Measurements from ENCODE around the gene PGM2.

PGM2 gene

DNA sequence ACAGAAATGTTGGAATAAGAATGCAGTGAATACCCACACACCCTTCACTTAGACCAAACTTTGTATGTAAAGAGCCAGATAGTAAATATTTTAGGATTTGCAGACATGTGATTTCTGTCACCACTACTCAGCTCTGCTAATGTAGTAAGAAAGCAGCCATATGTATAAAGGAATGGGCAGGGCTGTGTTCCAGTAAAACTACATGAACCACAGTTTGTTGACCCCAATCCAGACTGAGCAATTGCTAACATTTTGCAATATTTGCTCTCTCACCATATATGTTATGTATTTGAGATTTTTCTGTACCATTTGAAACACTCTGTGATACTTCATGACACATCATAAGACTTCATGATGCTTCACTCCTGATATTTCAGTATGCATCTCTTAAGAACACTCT lies 32.4 kb downstream of the PGM2 start:
- in situ Hi-C loops (cut with MboI; ENCODE audit: low sequenced_read_pairs) = no loop called here

DNA sequence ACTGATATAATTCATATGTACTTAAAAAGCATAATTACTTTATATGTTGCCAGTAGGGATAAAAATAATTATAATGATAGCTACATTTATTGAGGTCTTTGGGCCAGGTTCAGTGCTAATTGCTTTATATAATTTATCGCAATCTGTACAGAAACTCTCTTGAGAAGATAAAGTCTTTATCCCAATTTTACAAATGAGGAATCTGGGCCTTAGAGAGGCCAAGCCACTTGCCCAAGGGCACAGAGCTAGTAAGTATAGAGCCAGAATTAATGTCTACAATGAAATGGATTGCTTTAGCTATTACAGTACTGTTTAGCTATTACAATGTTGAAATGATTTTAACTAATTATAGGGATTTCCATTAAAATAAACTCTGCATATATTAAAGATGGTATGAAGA lies 33.8 kb downstream of the PGM2 start:
- in situ Hi-C loops (cut with MboI; ENCODE audit: low sequenced_read_pairs) = no loop called here

- in situ Hi-C loops (cut with MboI; ENCODE audit: low sequenced_read_pairs) = no loop called here
Measured at GRCh38 chr4:37862961-37863360, 36.5 kb downstream of the PGM2 start.

DNA sequence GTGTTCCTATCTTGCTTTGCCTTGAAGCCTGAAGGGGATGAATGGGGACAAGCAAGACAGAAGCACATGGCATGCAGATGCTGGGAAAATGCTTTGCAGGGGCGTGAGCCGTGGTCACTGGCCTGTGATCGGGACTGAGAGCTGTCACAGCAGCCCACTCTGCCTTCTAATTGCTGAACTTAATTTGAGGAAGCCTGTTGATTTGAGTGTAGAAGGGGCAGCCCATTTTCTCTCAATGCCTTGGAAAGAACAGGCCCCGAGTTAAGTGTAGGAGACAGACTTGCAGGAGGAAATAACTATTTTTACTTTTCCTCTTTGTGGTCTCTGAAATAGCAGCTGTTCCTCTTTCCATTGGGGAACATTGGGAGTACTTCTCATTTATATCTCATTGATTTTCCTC lies 38.3 kb downstream of the PGM2 start:
- in situ Hi-C loops (cut with MboI; ENCODE audit: low sequenced_read_pairs) = no loop called here

GRCh38 chr4:37865450-37865849 lies 39.0 kb downstream of the PGM2 start:
- in situ Hi-C loops (cut with MboI; ENCODE audit: low sequenced_read_pairs) = no loop called here

- in situ Hi-C loops (cut with MboI; ENCODE audit: low sequenced_read_pairs) = no loop called here
Measured at GRCh38 chr4:37867102-37867501, 40.6 kb downstream of the PGM2 start.

GRCh38 chr4:37868238-37868637 lies 41.8 kb downstream of the PGM2 start:
- in situ Hi-C loops (cut with MboI; ENCODE audit: low sequenced_read_pairs) = no loop called here

DNA sequence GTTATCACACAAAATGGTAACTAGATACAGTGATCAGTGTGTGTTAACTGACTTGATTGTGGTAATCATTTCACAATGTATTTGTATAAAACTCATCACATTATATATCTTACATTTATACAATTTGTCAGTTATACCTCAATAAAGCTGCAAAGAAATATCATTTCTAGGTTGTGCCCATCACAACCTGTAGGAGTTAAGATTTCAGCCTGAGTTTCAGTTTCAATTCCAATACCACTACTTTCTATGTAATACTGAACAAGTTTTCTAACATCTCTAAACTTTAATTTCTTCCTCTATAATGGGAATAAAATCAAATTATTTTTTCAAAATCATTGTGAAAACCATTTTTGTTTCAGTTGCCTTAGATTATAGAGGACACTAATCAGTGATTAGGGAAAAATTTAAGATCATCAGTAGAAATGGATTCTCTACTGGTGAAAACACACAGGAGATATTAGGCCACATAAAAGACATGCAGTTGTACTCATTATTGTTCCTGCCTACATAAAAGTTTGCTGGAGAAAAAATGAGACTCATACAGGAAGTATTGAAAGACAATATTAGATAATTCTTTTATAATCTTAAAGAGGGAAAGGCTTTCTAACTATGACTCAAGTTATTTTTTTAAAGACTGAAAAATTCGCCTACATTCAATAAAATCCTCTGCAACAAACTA lies 46.0 kb downstream of the PGM2 start:
- in situ Hi-C loops (cut with MboI; ENCODE audit: low sequenced_read_pairs) = no loop called here

DNA sequence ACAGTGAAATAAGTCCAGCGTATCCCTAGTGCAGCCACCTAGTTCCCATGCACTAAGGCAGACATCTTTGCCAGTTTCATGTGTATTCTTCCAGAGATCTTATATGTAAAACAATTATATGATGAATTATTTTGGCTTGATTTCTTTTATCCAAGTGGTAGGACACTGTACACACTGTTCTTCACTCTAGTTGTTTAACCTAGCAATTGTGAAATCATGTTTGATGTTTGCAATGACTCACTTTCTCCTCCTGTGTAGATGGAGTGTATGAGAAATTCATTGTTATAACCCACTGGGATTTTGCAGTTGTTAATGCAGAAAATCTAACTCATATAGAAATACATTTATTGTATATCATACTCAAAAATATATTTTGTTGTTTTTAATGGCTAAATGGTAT lies 46.9 kb downstream of the PGM2 start:
- in situ Hi-C loops (cut with MboI; ENCODE audit: low sequenced_read_pairs) = no loop called here

DNA sequence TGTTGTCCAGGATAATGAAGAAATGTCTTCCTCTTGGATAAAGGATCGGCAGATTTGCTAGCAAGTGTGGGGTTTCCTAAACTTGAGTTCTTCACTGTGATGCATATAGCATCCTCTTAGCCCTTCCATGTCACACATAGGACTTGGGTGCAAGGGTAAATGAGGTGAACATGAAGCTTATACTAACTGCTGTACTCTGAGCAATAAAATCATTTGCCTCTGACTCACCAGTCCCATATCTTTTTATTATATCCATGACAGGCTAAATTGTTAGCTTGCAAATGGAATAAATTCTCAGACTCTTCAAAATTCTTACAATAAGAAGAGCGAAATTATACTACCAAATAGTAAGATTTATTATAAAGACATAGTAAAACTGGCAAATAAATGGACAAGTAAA lies 49.7 kb downstream of the PGM2 start:
- in situ Hi-C loops (cut with MboI; ENCODE audit: low sequenced_read_pairs) = no loop called here

GRCh38 chr4:37879365-37879764 lies 52.9 kb downstream of the PGM2 start:
- in situ Hi-C loops (cut with MboI; ENCODE audit: low sequenced_read_pairs) = no loop called here

DNA sequence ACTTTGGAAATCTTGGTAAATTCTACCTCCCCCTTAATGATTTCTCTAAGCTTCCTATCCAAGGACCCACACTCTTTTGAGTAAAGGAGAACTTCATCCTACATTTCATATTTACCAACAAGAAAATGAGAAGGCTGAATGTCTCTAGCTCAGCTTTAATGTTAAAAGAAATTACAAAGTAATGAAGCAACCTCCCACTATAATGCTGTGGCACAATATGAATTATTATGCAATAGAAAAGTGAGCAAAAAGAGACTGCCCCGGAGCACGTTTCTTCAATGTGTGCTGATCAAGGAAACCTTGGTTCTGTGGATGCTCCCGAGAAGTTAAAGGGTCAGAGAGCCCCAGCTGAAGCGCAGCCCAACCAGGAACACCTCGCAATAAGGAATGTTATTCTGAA lies 55.3 kb downstream of the PGM2 start:
- in situ Hi-C loops (cut with MboI; ENCODE audit: low sequenced_read_pairs) = no loop called here

- in situ Hi-C loops (cut with MboI; ENCODE audit: low sequenced_read_pairs) = no loop called here
Measured at GRCh38 chr4:37882665-37883296, 56.3 kb downstream of the PGM2 start.

- in situ Hi-C loops (cut with MboI; ENCODE audit: low sequenced_read_pairs) = no loop called here
Measured at GRCh38 chr4:37884855-37885487, 58.5 kb downstream of the PGM2 start.

DNA sequence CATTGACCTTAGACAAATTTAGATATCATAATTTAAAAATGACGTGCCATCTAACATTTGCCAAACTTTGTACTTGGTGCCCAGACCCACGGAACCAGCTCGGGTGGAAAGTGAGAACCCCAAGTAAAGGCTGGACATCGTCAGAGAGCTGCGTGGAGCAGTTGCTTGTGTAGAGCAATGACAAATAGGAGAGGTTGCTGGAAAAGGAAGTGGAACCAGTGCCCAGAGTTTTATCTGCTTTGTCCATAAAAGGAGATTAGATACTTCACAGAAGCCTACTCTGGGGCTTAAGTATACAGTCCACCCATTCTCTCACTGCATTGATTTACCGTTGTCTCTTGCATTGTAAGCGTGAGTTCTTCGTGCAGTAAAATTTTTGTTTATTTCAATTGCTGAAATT lies 59.0 kb downstream of the PGM2 start:
- in situ Hi-C loops (cut with MboI; ENCODE audit: low sequenced_read_pairs) = no loop called here

DNA sequence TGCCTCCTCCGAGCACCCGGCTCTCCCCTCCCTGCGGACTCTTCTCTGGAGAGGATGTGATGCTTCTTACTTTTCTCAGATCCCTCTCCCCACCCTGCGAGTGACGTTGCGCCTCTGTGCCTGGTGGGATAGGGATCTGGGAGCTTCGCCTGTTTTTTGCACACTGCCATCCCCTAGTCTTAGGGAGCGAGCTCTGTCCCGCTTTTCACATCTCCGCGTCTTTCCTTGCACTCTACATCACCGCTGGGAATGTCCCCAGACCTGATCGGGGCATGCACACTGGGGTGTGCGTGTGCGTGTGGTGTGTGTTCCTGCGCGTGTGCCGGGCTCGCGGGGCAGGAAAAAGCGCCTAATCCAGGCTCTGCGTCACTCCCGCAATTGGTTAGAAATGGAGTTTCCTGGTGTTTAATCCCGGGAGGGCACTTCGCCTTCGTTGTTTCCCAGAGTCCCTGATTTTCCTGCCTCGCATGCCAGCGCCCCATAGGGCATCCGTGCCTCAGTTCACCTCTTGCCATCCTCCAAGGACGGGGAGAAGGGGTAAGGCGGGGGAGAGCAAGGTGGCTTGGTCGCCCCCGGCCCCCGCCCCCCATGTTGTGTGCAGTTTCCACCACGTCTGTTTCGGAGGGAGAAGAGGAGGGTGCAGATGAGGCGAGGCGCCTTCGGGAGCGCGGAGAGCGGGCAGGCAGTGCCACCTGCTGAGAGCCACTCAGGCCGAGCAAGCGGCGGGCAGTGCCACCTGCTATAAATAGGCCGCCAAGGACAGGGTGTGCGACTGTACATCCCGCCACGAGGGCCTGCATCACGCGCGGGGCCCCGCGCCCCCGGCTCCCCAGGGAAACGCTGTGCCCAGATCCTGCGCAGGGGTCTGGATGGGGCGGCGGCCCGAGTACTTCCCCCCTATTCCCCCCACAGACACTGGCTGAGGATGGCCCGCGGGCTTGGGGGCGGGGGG lies 63.6 kb downstream of the PGM2 start:
- in situ Hi-C loops (cut with MboI; ENCODE audit: low sequenced_read_pairs) = no loop called here

DNA sequence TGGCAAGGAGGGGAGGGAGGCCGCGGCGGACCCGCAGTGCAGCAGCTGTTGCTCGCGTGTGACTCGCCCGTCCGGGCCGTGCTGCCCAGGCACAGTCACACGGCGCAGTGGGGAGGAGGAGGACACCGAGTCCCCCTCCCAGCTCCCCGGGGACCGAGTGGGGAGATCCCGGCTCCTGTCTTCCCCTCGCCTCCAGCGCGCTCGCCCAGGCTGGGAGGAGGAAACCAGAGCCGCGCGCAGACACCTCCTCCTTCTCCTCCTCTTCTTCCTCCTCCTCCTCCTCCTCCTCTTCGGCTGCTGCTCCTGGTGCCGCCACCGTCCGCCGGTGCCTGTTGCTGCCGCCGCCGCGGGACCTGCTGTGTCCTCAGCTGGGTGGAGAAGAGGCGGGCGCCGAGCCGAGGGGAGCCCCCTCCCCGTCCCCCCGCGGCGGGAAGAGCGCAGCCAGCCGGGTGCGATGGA lies 64.3 kb downstream of the PGM2 start, which contains the start of gene TBC1D1:
TBC1D1 (plus strand) TSS at position 284 of the 459 bp plus-strand sequence. CDS start 11,012 bp downstream, outside the sequence.
- in situ Hi-C loops (cut with MboI; ENCODE audit: low sequenced_read_pairs) = no loop called here

DNA sequence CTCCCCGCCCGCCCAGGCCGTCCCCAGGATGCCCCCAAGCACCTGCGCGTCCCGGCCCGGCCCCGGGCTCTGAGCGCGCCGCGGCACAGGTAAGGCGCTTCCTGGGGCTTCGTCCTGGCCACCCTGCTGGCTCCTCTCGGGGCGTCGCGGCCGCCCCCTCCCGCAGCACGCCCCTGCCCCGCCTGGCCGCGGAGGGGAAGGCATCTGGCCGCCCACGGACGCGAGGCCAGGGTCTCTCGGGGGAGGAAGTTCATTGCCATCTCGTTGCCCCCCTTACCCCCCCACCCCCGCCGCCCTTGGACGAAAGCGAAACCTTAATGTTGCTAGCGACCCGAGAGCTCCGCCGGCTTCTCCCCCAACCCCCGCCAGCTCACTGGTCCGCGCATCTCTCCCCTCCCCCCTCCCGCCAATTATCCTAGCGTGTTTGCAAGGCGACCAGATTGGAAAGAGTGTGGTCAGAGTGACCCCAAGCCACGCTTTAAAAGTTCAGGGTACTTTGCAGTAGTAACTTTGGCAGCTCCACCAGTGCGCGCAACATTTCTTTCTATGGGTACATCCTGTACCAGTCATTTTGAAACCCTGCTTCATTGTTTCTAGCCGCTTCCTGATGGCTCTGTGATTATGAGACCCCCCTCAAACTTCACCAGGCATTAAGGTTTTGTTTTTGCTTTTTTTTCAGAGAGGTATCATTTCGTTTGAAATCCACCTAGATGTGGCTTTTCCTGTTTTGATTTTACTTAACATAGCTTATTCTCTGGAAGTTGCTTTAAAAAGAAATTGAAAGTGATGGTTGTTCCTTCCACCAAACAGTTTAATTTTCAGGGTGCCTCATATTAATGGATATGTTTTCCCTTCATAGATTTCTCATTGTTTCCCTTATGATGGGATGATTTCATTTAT lies 65.0 kb downstream of the PGM2 start:
- in situ Hi-C loops (cut with MboI; ENCODE audit: low sequenced_read_pairs) = no loop called here

DNA sequence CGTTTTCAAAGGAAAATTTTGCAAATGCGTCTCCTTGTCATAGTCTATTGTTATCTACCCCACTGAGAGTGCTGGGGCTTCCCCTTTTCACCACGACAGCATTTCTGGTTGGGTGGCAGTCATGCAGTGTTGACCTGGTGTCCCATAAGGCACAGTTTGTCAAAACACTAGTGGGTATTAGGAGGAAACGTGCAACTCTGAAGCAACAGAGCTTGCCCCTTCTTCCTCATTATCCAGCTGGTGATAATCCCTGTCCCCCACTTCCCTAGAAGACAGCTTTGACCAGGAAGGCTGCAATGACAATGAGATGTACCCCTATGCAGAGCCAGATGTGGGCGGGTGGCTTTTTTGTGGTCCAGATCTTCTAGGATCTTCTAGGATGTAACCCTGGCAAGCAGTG lies 66.2 kb downstream of the PGM2 start:
- in situ Hi-C loops (cut with MboI; ENCODE audit: low sequenced_read_pairs) = no loop called here

DNA sequence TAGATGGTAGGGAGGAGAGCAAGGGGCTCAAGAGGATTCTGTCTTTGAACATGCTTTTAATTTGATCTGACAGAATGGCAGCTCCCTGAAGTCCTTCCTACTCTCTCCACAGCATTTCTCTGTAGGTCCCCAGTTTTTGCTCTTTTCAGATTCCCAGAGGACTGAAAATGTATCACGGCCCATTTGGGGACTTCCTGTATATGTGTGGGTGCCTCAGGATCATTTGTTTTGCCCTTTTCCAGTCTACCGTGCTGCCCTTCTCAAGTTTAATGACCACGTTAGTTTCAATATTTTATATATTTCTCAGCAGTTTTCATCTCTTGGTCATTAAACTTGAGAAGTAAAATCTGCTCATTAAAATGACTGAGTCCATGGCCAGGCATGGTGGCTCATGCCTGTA lies 66.7 kb downstream of the PGM2 start:
- in situ Hi-C loops (cut with MboI; ENCODE audit: low sequenced_read_pairs) = no loop called here

All from HL-60/S4 treated with retinoic acid at 250 ng/mL for 4 days and 3 days (cell line).